GM12875 (cell line): Measurements from ENCODE around the gene CBR1.

Experiments used
- H3K4me3 ChIP-seq: one replicate; pipeline ENCODE4 v1.5.1; 2011; ENCODE audit warnings: low read depth, low read length, control low read depth
- TF ChIP-seq, protein P1 (sequence below): IDR thresholded peaks from 2 replicates; pipeline ENCODE4 v1.5.1; 2011; ENCODE audit warnings: low read depth, mild to moderate bottlenecking, control low read depth, inconsistent platforms, low read length, moderate library complexity, borderline replicate concordance; ENCODE audit not compliant: insufficient read depth

The CBR1 gene

DNA sequence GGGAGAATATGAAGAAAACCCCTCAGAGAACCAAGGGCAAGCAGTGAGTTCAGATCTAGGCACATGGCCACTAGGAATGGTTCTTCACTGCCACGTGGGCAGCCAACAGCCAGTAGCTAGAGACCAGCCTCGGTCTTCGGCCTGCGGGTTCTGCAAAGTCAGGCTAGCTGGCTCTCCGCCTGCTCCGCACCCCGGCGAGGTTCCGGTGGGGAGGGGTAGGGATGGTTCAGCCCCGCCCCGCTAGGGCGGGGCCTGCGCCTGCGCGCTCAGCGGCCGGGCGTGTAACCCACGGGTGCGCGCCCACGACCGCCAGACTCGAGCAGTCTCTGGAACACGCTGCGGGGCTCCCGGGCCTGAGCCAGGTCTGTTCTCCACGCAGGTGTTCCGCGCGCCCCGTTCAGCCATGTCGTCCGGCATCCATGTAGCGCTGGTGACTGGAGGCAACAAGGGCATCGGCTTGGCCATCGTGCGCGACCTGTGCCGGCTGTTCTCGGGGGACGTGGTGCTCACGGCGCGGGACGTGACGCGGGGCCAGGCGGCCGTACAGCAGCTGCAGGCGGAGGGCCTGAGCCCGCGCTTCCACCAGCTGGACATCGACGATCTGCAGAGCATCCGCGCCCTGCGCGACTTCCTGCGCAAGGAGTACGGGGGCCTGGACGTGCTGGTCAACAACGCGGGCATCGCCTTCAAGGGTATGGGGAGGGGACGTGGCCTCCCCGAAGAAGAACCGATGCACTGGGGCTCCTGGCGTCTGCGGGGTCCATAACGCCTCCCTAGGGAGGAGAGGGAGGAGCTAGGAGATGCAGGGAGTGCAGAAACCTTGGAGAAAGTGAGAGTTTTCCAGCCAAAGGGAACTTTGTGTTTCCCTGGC lies at the start of gene CBR1:
TSS of gene CBR1 (plus strand) at position 312 of the 871 bp plus-strand sequence. CDS start at position 404, 92 bp downstream.
- TF ChIP-seq, protein P1, sequence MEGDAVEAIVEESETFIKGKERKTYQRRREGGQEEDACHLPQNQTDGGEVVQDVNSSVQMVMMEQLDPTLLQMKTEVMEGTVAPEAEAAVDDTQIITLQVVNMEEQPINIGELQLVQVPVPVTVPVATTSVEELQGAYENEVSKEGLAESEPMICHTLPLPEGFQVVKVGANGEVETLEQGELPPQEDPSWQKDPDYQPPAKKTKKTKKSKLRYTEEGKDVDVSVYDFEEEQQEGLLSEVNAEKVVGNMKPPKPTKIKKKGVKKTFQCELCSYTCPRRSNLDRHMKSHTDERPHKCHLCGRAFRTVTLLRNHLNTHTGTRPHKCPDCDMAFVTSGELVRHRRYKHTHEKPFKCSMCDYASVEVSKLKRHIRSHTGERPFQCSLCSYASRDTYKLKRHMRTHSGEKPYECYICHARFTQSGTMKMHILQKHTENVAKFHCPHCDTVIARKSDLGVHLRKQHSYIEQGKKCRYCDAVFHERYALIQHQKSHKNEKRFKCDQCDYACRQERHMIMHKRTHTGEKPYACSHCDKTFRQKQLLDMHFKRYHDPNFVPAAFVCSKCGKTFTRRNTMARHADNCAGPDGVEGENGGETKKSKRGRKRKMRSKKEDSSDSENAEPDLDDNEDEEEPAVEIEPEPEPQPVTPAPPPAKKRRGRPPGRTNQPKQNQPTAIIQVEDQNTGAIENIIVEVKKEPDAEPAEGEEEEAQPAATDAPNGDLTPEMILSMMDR, result no peak
- peak within 1 kb of the TSS; percentile 76 for H3K4me3 ChIP-seq

GRCh38 chr21:36021251-36021837 lies 48.5 kb upstream of the CBR1 start:
- TF ChIP-seq, protein P1, result no peak
- no peak overlapping the region for H3K4me3 ChIP-seq

DNA sequence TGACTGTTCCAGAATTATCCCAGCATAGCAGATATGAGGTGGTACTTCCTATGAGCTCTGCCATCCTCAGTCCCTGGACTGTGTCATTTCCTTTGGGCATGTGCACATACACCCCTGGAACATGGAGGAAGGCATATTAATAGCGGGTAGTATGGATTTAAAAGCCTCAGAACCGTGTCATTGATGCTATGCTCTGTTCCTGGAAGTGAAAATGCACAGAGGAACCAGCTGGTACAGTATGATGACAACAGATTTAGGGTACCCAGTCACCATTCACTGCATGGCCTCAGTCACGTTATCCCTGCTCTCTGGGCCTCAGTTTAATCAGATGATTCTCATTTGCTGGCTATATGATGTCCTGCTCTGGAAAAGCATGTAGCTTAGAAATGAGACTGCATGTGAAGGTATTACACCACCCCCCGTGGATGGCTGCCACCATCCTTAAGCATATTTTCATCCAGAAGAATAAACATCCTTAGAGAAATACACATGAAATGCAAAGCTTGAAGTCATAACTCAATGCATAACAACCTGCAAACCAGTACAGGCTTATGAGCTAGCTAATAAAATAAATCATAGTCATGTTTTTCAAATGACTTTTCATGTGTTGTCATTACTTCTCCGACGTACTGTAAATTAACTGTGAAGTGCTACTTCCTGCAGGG lies 47.3 kb upstream of the CBR1 start:
- H3K4me3 ChIP-seq, result no peak overlapping the region
- TF ChIP-seq, protein P1, result no peak

GRCh38 chr21:36023092-36023480 lies 46.7 kb upstream of the CBR1 start:
- no peak overlapping the region for H3K4me3 ChIP-seq
- TF ChIP-seq, protein P1, result no peak

- no peak overlapping the region for H3K4me3 ChIP-seq
- TF ChIP-seq, protein P1, result no peak
Measured at GRCh38 chr21:36024782-36025181, 45.0 kb upstream of the CBR1 start.

DNA sequence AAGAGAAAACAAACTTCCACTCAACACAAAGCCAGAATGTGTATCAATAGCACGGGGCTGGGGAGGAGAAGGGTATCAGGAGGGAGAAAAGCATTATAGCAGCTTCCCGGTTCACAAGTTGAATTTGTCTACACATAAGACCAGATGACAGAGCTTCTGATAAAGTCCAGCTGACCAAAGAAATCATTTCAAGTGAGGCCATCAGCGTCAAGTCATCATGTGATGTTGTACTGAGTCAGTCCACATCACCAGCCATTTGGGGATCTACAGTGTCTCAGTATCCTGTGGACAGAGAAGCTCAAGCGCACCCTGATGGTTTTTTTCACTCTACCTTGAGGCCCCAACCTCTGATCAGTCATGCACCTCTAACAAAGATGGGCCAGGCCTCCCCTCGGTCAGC lies 42.5 kb upstream of the CBR1 start:
- TF ChIP-seq, protein P1, result no peak
- H3K4me3 ChIP-seq, result no peak overlapping the region
